Fibroblast of the aortic adventitia (primary cell): ENCODE measurements around the gene NEK3. TPM values are rescaled to one million over a fixed set of nuclear protein-coding genes. Genes with fewer than 3 reads are reported as not detected.
A peak's percentile ranks its signal among the peaks of the same experiment; 100 is the strongest.
"Not testable (repeated sequence)": the region's sequence is repeated elsewhere in the genome, so short reads cannot be mapped to it uniquely, and the experiment has no call there.

Experiments used
- DNase-seq: peaks from one replicate; pipeline ENCODE4 v3.0.0-alpha.2; 2010; ENCODE audit warnings: low read depth
- H3K4me3 ChIP-seq: 2 replicates; pipeline ENCODE4 v1.5.1; 2011; ENCODE audit warnings: low read depth, mild to moderate bottlenecking, control low read depth, low read length, moderate library complexity
- total RNA-seq: library from RNA; depleted of rRNA; stranded (reverse); fragments of >200 nt; gene quantifications from 2 replicates; pipeline ENCODE4 v1.2.3, GENCODE V29; 2012; ENCODE audit warnings: low replicate concordance
- TF ChIP-seq, protein P1 (sequence below): IDR thresholded peaks from 2 replicates; pipeline ENCODE4 v1.5.1; 2011; ENCODE audit warnings: mild to moderate bottlenecking, low read length, control low read depth, inconsistent platforms; ENCODE audit not compliant: insufficient read depth

Gene NEK3
- total RNA-seq, 1 donor = 12.3 TPM

DNA sequence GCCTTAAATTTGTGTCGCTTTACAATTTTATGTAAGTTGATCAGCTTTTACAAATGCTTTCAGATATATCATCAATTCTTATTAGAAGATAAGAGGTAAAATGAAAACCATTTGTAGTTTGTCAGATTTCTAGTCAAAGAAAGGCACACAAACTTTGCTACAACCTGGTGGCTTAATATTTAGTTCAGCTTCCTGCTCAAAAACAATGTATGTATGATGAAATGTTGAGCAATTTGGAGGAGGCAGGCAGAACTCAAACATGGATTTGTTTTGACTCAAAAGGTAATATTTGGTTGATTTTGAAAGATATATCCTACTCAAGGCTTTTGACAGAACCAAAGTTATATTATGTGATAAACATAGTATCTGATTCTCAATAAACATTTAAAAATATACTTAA is 54.8 kb downstream of the NEK3 start:
- TF ChIP-seq, protein P1, sequence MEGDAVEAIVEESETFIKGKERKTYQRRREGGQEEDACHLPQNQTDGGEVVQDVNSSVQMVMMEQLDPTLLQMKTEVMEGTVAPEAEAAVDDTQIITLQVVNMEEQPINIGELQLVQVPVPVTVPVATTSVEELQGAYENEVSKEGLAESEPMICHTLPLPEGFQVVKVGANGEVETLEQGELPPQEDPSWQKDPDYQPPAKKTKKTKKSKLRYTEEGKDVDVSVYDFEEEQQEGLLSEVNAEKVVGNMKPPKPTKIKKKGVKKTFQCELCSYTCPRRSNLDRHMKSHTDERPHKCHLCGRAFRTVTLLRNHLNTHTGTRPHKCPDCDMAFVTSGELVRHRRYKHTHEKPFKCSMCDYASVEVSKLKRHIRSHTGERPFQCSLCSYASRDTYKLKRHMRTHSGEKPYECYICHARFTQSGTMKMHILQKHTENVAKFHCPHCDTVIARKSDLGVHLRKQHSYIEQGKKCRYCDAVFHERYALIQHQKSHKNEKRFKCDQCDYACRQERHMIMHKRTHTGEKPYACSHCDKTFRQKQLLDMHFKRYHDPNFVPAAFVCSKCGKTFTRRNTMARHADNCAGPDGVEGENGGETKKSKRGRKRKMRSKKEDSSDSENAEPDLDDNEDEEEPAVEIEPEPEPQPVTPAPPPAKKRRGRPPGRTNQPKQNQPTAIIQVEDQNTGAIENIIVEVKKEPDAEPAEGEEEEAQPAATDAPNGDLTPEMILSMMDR = no peak
- peak; percentile 65 for DNase-seq
- H3K4me3 ChIP-seq = no peak overlapping the region

DNA sequence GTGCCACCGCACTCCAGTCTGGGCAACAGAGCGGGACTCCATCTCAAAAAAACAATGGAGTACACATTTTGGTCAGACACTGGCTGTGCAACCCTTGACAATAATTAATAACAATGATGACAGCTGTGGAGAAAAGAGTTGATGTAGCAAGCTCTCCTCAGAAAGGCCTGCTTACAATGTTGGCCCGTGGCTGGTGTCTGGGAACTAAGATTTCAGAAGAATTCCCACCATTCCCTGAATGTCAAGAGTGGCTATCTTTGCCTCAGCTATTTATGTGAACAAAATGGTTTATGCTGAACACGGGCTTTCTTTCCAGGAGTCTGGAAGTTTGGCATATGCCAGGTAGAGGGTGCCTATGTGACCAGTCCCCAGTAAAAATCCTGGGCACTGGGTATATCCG is 56.0 kb downstream of the NEK3 start:
- DNase-seq = no peak
- TF ChIP-seq, protein P1 = no peak
- no peak overlapping the region for H3K4me3 ChIP-seq

DNA sequence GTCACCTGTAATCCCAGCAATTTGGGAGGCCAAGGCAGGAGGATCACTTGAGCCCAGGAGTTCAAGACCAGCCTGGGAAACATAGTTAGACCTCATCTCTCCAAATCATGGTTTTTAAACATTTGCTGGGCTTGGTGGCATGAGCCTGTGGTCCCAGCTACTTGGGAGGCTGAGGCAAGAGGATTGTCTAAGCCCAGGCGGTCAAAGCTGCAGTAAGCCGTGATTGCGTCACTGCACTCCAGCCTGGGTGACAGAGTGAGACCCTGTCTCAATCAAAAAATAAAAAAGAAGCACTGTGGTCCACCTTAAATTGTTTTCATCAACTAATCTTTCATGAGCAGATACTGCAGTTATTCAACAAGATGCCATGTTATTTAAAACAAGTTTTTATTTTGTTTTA is 57.0 kb downstream of the NEK3 start:
- DNase-seq = not testable (repeated sequence)

DNA sequence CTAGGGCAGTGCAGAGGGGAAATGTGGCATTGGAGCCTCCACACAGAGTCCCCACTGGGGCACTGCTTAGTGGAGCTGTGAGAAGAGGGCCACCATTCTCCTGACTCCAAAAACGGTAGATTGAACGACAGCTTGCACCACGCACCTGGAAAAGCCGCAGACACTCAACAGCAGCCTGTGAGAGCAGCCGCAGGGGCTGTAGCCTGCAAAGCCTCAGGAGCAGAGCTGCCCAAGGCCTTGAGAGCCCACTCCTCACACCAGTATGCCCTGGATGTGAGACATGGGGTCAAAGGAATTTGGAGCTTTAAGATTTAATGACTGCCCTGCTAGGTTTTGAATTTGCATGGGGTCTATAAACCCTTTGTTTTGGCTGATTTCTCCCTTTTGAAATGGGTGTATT is 62.2 kb downstream of the NEK3 start:
- no peak overlapping the region for H3K4me3 ChIP-seq
- no peak for DNase-seq
- TF ChIP-seq, protein P1 = no peak

More for the DNA sequence above, 57.0 kb downstream of the NEK3 start:
- not testable (repeated sequence) for H3K4me3 ChIP-seq

DNA sequence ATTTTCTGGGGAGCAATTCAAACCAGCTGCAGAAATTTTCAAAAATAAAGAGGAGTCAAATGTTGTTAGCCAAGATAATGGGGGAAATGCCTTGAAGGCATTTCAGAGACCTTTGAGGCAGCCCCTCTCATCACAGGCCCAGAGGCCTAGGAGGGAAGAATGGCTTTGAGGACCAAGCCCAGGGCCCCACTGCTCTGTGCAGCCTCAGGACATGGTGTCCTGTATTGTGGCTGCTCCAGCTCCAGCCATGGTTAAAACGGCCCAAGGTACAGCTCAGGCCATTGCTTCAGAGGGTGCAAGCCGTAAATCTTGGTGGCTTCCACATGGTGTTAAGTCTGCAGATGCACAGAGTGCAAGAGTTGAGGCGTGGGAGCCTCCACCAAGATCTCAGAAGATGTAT is 62.6 kb downstream of the NEK3 start:
- TF ChIP-seq, protein P1 = no peak
- DNase-seq = no peak
- no peak overlapping the region for H3K4me3 ChIP-seq

DNA sequence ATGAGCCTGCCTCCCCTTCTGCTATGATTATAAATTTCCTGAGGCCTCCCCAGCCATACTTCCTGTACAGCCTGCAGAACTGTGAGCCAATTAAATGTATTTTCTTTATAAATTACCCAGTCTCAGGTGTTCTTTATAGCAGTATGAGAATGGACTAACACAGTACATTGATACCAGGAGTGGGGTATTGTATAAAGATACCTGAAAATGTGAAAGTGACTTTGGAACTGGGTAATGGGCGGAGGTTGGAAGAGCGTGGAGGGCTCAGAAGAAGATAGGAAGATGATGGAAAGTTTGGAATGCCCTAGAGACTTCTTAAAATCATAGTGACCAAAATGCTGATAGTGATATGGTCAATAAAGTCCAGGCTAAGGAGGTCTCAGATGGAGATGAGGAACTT is 63.3 kb downstream of the NEK3 start:
- TF ChIP-seq, protein P1 = no peak
- no peak for DNase-seq
- no peak overlapping the region for H3K4me3 ChIP-seq

DNA sequence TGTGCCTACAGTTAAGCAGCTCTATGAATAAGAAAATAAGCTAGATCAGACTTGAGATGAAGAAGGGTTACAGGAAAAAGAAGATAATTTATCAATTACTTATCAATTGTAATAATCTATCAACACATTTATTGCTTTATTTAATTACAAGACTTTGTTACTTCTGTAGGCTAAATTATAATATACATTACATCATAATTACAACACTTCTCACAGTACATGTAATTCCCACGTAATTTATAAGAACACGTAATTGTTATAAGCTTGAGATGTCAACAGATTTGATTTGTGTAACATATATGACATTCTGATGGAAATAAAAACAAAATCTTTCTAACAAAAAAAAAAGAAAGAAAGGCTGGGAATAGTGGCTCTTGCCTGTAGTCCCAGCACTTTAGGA is 67.3 kb downstream of the NEK3 start:
- DNase-seq = no peak
- no peak overlapping the region for H3K4me3 ChIP-seq
- TF ChIP-seq, protein P1 = no peak
